Endodermal cell (in vitro differentiated cells): ENCODE results near the gene FXN. TPM values are rescaled to one million over a fixed set of nuclear protein-coding genes. Genes with fewer than 3 reads are reported as not detected.

Experiments
- DNase-seq: peaks from one replicate; pipeline ENCODE4 v3.0.0-alpha.2; 2017
- H3K27ac ChIP-seq: 2 replicates; pipeline ENCODE4 v1.5.1; 2013; ENCODE audit warnings: mild to moderate bottlenecking, low read depth, low read length, moderate library complexity
- H3K27me3 ChIP-seq: 2 replicates; pipeline ENCODE4 v1.6.1; 2013; ENCODE audit warnings: mild to moderate bottlenecking, low read length, moderate library complexity; ENCODE audit not compliant: insufficient read depth, control insufficient read depth, poor library complexity, severe bottlenecking
- H3K36me3 ChIP-seq: 2 replicates; pipeline ENCODE4 v1.7.0; 2013; ENCODE audit warnings: mild to moderate bottlenecking, low read length, moderate library complexity; ENCODE audit not compliant: control insufficient read depth, insufficient read depth
- H3K4me1 ChIP-seq: one replicate; pipeline ENCODE4 v1.7.0; 2013; ENCODE audit warnings: low read length; ENCODE audit not compliant: control insufficient read depth, insufficient read depth
- H3K4me3 ChIP-seq: 2 replicates; pipeline ENCODE4 v1.5.1; 2013; ENCODE audit warnings: mild to moderate bottlenecking, low read length, moderate library complexity
- H3K9ac ChIP-seq: 2 replicates; pipeline ENCODE4 v1.6.1; 2013; ENCODE audit warnings: mild to moderate bottlenecking, low read length, moderate library complexity; ENCODE audit not compliant: poor library complexity, severe bottlenecking; ENCODE audit errors: extremely low read depth
- H3K9me3 ChIP-seq: 2 replicates; pipeline ENCODE4 v1.6.1; 2013; ENCODE audit warnings: mild to moderate bottlenecking, low read length, moderate library complexity; ENCODE audit not compliant: control insufficient read depth
- H3K27ac Mint-ChIP-seq: 2 replicates; pipeline ENCODE4 v1.8.0; 2020; ENCODE audit warnings: mixed read lengths
- H3K27me3 Mint-ChIP-seq: 2 replicates; pipeline ENCODE4 v1.8.0; 2021; ENCODE audit warnings: mild to moderate bottlenecking, mixed read lengths; ENCODE audit not compliant: insufficient read depth
- H3K36me3 Mint-ChIP-seq: 2 replicates; pipeline ENCODE4 v1.8.0; 2020; ENCODE audit warnings: low read depth, mixed read lengths
- H3K4me1 Mint-ChIP-seq: 2 replicates; pipeline ENCODE4 v1.8.0; 2020; ENCODE audit warnings: mixed read lengths
- H3K4me3 Mint-ChIP-seq: 2 replicates; pipeline ENCODE4 v1.8.0; 2020; ENCODE audit warnings: mild to moderate bottlenecking, moderate library complexity, mixed read lengths
- H3K9me3 Mint-ChIP-seq: 2 replicates; pipeline ENCODE4 v1.8.0; 2020; ENCODE audit warnings: mild to moderate bottlenecking, mixed read lengths
- WGBS, 2 experiments: methylation state at CpG; one replicate each; pipeline versions ENCODE4 v1.1.5 to v1.1.7; 2013; ENCODE audit warnings: missing lambda C conversion rate in 2 of 2, mixed read lengths in 1 of 2; ENCODE audit not compliant: insufficient coverage in 1 of 2, insufficient read length in 1 of 2; 5-methylcytosine and 5-hydroxymethylcytosine counted together
- total RNA-seq, 2 donors: library from RNA; stranded (reverse); fragmentation: NEBNext Ultra II Directional in 1 of 2; extraction: Animal tissue kit (Norgen Biotek cat#: 25700) in 1 of 2; gene quantifications; 2 replicates in 1 of 2; 3 replicates in 1 of 2; pipeline ENCODE4 v1.2.1, GENCODE V29; 2021
- TF ChIP-seq, protein P1 (sequence below): fragments of 200-600 bp; sonication (generic); conservative IDR thresholded peaks from 2 replicates; pipeline ENCODE4 v1.5.0; 2021; ENCODE audit warnings: antibody characterized with exemption, mild to moderate bottlenecking

FXN gene
- total RNA-seq, 2 donors from 2014 or later, result 33.0 to 34.1 TPM

DNA sequence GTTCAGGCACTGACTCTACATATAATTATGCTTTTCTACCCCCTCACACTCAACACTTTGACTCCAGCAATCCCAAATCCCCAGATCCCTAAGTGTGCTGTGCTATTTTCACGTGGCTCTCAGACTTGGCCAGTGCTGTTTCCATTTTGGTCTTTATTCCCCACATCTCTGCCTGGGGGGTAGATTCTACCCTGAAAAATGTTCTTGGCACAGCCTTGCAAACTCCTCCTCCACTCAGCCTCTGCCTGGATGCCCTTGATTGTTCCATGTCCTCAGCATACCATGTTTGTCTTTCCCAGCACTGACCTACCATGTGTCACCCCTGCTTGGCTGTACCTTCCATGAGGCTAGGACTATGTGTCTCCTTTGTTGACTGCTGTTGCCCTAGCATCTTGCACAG lies 43.0 kb downstream of the FXN start:
- Mint-ChIP-seq H3K4me1 (peaks cover 4% of the 10 kb centered on the region), H3K36me3 (peaks cover 4% of the 10 kb centered on the region), H3K9me3 (no peaks in the 10 kb centered on the region), H3K27me3 (no peaks in the 10 kb centered on the region), H3K4me3 (no peak overlapping the region), H3K27ac (no peak overlapping the region)
- TF ChIP-seq, protein P1, sequence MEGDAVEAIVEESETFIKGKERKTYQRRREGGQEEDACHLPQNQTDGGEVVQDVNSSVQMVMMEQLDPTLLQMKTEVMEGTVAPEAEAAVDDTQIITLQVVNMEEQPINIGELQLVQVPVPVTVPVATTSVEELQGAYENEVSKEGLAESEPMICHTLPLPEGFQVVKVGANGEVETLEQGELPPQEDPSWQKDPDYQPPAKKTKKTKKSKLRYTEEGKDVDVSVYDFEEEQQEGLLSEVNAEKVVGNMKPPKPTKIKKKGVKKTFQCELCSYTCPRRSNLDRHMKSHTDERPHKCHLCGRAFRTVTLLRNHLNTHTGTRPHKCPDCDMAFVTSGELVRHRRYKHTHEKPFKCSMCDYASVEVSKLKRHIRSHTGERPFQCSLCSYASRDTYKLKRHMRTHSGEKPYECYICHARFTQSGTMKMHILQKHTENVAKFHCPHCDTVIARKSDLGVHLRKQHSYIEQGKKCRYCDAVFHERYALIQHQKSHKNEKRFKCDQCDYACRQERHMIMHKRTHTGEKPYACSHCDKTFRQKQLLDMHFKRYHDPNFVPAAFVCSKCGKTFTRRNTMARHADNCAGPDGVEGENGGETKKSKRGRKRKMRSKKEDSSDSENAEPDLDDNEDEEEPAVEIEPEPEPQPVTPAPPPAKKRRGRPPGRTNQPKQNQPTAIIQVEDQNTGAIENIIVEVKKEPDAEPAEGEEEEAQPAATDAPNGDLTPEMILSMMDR, result no peak
- Histone ChIP-seq H3K9ac (no peak overlapping the region), H3K9me3 (peaks cover 8% of the 10 kb centered on the region), H3K4me3 (no peak overlapping the region), H3K4me1 (no peaks in the 10 kb centered on the region), H3K27ac (no peak overlapping the region), H3K36me3 (peaks cover 4% of the 10 kb centered on the region), H3K27me3 (no peaks in the 10 kb centered on the region)
- DNase-seq, result no peak
- WGBS, 2 experiments, result 96% methylated on average over 1 of the region's 1 CpG; no CpG with 5 or more reads in 1 of the 2 experiments

DNA sequence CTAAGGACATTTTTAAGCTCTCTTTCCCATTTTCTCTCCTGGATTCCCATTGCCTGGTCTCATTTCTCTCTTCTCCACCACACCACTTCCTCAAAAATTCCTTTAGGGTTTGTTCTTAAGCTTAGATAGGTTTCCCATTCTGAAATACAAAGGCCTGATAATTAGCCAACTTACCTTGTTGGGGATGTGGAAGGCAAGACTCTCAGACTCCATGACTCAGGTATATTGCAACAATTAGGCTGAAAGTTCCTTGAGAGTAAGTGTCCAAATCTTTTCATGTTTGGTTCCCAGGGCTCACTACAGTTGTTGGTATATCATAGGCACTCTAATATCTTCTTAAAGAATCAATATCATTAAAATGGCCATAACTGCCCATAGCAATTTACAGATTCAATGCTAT lies 43.6 kb downstream of the FXN start:
- H3K9me3 Mint-ChIP-seq, result no peaks in the 10 kb centered on the region
- no peaks in the 10 kb centered on the region for H3K27me3 Mint-ChIP-seq
- TF ChIP-seq, protein P1, result no peak
- Histone ChIP-seq H3K4me3 (no peak overlapping the region), H3K27ac (no peak overlapping the region), H3K4me1 (no peaks in the 10 kb centered on the region), H3K36me3 (peaks cover 3% of the 10 kb centered on the region), H3K9me3 (peaks cover 8% of the 10 kb centered on the region), H3K9ac (no peak overlapping the region), H3K27me3 (no peaks in the 10 kb centered on the region)
- H3K36me3 Mint-ChIP-seq, result peaks cover 4% of the 10 kb centered on the region
- DNase-seq, result no peak
- H3K4me3 Mint-ChIP-seq, result no peak overlapping the region
- peaks cover 4% of the 10 kb centered on the region for H3K4me1 Mint-ChIP-seq
- peak overlapping the region; percentile 26 for H3K27ac Mint-ChIP-seq

DNA sequence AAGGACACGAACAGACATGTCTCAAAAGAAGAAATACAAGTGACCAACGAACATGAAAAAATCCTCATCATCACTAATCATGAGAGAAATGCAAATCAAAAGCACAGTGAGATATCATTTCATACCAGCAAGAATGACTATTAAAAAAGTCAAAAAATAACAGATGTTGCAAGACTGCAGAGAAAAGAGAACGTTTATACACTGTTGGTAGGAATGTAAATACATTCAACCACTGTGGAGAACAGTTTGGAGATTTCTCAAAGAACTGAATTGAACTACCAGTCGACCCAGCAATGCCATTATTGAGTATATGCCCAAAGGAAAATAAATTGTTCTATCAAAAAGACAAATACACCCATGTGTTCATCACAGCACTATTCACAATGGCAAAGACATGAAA lies 45.7 kb downstream of the FXN start:
- peaks cover 4% of the 10 kb centered on the region for H3K36me3 Mint-ChIP-seq
- Histone ChIP-seq H3K36me3 (no peaks in the 10 kb centered on the region), H3K27ac (no peak overlapping the region), H3K9ac (no peak overlapping the region), H3K9me3 (peaks cover 8% of the 10 kb centered on the region), H3K27me3 (no peaks in the 10 kb centered on the region), H3K4me1 (no peaks in the 10 kb centered on the region), H3K4me3 (no peak overlapping the region)
- TF ChIP-seq, protein P1, result no peak
- H3K4me3 Mint-ChIP-seq, result no peak overlapping the region
- H3K27ac Mint-ChIP-seq, result no peak overlapping the region
- no peak for DNase-seq
- no peaks in the 10 kb centered on the region for H3K9me3 Mint-ChIP-seq
- WGBS, 2 experiments, result 88 to 100% methylated on average over 3 to 4 of the region's 4 CpGs
- H3K4me1 Mint-ChIP-seq, result peaks cover 4% of the 10 kb centered on the region
- H3K27me3 Mint-ChIP-seq, result no peaks in the 10 kb centered on the region
